Fibroblast of the aortic adventitia (primary cell): Measurements from ENCODE around the gene SMOC2. TPM values are rescaled to one million over a fixed set of nuclear protein-coding genes. Genes with fewer than 3 reads are reported as not detected.

Experiments used
- DNase-seq: peaks from one replicate; pipeline ENCODE4 v3.0.0-alpha.2; 2010; ENCODE audit warnings: low read depth
- H3K4me3 ChIP-seq: 2 replicates; pipeline ENCODE4 v1.5.1; 2011; ENCODE audit warnings: low read depth, mild to moderate bottlenecking, control low read depth, low read length, moderate library complexity
- total RNA-seq: library from RNA; depleted of rRNA; stranded (reverse); fragments of >200 nt; gene quantifications from 2 replicates; pipeline ENCODE4 v1.2.3, GENCODE V29; 2012; ENCODE audit warnings: low replicate concordance
- TF ChIP-seq, protein P1 (sequence below): IDR thresholded peaks from 2 replicates; pipeline ENCODE4 v1.5.1; 2011; ENCODE audit warnings: mild to moderate bottlenecking, low read length, control low read depth, inconsistent platforms; ENCODE audit not compliant: insufficient read depth

SMOC2 gene
- total RNA-seq, 1 donor = 0.09 TPM

DNA sequence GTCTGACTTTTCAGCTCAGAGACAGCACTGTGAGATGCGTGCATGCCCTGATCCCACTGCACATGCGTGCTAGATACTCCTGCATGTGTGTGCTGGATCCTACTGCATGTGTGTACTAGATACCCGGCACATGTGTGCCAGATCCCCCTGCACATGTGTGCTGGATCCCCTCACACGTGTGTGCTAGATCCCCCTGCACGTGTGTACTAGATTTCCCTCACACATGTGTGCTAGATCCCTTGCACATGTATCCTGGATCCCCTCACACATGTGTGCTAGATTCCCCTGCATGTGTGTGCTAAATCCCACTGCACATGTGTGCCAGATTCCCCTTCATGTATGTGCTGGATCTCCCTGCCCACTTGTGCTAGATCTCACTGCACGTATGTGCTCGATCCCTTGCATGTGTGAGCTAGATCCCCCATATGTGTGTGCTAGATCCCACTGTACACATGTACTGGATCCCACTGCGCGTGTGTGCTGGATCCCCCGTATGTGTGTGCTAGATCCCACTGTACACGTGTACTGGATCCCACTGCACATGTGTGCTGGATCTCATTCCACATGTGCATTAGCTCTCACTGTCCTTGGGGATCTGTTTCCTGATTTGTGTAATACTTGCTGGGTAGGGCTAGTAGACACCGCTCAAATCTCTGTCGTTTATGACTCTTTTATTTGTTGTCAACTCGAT is 214.6 kb downstream of the SMOC2 start:
- TF ChIP-seq, protein P1, sequence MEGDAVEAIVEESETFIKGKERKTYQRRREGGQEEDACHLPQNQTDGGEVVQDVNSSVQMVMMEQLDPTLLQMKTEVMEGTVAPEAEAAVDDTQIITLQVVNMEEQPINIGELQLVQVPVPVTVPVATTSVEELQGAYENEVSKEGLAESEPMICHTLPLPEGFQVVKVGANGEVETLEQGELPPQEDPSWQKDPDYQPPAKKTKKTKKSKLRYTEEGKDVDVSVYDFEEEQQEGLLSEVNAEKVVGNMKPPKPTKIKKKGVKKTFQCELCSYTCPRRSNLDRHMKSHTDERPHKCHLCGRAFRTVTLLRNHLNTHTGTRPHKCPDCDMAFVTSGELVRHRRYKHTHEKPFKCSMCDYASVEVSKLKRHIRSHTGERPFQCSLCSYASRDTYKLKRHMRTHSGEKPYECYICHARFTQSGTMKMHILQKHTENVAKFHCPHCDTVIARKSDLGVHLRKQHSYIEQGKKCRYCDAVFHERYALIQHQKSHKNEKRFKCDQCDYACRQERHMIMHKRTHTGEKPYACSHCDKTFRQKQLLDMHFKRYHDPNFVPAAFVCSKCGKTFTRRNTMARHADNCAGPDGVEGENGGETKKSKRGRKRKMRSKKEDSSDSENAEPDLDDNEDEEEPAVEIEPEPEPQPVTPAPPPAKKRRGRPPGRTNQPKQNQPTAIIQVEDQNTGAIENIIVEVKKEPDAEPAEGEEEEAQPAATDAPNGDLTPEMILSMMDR = no peak
- H3K4me3 ChIP-seq = no peak overlapping the region
- DNase-seq = no peak

DNA sequence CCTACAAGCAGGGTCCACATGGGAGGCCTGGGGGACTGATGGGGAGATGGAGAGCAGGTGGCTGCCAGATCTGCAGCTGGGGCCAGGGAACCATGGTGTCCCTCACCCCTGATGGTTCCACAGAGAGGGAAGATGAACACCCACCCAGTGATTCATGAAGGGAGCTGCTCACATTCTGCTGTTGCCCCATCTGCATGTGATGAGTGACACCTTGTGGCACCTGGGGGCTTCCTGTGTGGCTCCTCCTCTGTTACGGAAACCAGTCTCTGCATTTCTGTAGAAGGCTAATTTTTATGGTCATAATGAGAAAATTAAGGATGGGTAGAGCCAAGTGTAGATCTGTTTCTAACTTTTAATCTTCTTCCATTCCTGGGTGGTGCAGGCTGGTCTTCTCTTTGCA is 217.1 kb downstream of the SMOC2 start:
- TF ChIP-seq, protein P1 = no peak
- DNase-seq = no peak
- H3K4me3 ChIP-seq = no peak overlapping the region

DNA sequence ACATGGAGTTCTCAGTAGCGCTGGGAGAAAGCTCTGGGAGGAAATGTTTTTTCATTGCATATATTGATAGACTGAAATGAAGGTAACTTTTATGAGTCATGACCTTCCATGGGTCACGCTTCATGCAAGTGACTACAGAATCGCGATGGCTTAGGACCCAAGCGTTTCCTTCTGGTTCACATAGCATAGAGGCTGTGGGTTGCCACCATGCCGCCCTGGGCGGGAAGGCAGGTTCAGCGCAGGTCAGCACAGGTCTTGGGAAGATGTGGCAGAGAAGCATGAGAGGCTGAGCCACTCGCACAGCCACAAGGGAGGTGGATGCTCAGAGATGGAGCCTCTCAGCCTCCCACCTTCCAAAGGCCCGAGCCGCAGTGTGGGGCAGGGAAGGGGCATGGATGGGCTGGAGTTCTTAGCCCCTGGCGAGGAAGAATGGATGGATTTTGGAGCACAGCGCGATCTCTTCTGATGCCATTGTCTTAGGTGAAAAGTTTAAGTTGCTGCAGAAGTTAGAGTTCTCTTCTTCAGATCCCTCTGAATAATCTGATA is 219.5 kb downstream of the SMOC2 start:
- H3K4me3 ChIP-seq = no peak overlapping the region
- TF ChIP-seq, protein P1 = no peak
- no peak for DNase-seq

DNA sequence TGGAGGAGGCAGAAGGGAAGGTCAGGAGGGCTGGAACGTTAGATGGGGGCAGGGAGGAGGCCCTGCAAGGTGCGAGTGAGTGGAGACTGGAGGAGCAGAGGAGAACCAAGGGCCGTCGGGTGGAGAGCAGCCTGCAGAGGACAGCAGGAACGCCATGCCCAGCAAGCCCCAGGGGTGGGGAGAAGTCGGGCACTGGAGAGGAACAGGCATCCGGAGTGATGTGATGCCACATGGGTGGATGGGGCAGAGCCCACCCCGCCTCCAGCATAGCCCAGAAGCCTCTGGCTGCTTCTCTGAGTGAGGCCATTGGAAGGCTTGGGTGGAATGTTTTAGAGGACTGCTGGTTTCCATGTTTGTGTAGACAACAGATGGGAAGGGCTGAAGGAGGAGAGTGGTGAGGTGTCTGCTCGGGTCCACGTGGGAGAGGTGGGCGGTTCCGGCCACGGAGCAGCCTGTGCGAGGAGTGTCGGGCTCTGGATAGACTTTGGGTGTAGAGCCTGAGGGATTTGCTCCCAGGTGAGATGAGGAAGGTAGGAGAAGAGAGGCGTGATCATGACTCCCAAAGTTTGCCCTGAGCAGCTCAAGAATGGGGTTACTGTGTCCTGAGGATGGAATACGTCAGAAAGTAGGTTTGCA is 221.4 kb downstream of the SMOC2 start:
- no peak overlapping the region for H3K4me3 ChIP-seq
- no peak for DNase-seq
- TF ChIP-seq, protein P1 = no peak

DNA sequence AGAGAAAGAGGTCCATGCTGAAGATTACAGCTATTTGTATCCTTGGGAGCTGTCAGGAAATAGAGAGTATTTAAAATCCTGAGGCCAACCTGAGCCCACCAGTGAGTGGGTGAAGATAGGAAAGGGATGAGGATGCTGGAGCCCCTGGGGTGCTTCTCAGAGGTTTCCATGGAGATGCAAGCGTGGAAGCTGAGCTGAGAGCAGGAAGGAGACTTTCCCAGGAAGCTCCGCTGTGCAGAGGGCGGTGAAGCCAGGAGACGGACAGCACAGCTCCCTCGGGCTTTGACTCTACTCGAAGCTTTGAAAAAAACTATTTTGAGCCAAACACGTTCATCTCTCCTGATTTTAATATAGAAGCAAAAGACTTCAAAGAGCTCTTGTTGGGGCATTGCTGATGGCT is 222.1 kb downstream of the SMOC2 start:
- DNase-seq = no peak
- TF ChIP-seq, protein P1 = no peak
- H3K4me3 ChIP-seq = no peak overlapping the region

DNA sequence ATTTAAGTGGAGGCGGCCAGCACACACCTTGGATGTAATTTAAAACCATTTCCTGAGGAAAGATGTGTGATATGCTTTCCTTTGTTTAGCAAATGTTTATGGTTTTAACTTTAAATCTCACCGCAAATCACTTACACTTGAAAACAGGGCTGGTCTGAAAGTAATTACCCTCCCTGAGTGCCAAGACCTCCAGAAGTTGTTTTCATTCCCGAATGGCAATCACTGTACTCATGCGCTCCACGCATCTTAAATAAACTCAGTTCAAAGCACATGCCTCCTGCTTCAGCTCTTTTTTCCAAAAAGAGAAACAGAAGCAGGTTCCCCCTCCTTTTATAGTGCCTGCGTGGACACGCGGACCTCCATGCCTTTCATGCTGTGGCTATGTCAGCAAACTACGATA is 224.0 kb downstream of the SMOC2 start:
- TF ChIP-seq, protein P1 = no peak
- DNase-seq = no peak
- H3K4me3 ChIP-seq = no peak overlapping the region
